Lung (tissue), 12 donors: ENCODE results near the gene ATRNL1. TPM values are rescaled to one million over a fixed set of nuclear protein-coding genes. Genes with fewer than 3 reads are reported as not detected.

Experiments
- ATAC-seq: fragments of 200-7000 bp; cut with Tn5 transposase; one replicate; pipeline ENCODE4 v1.9.1; 2020; ENCODE audit warnings: moderate number of reproducible peaks; ENCODE audit not compliant: insufficient read depth, low FRiP score
- DNase-seq, 3 donors: peaks; one replicate each; pipeline ENCODE4 v3.0.0-alpha.2; 2013 to 2017
- H3K27ac ChIP-seq, 2 donors: one replicate each; pipeline ENCODE4 v1.5.1; 2013; ENCODE audit warnings: mild to moderate bottlenecking in 2 of 2, moderate library complexity in 2 of 2, control low read depth in 1 of 2, inconsistent platforms in 1 of 2, low read depth in 1 of 2, low read length in 1 of 2
- H3K27me3 ChIP-seq, 3 donors: one replicate each; pipeline ENCODE4 v1.5.1; 2013; ENCODE audit warnings: low read length in 2 of 3; ENCODE audit not compliant: control insufficient read depth in 3 of 3, insufficient read depth in 3 of 3
- H3K36me3 ChIP-seq, 4 donors: one replicate each; pipeline ENCODE4 v1.5.1; 2013; ENCODE audit warnings: low read length in 4 of 4, mild to moderate bottlenecking in 1 of 4, moderate library complexity in 1 of 4; ENCODE audit not compliant: control insufficient read depth in 4 of 4, insufficient read depth in 4 of 4
- H3K4me1 ChIP-seq, 5 donors: one replicate each; pipeline ENCODE4 v1.5.1; 2013; ENCODE audit warnings: low read length in 5 of 5, mild to moderate bottlenecking in 2 of 5, moderate library complexity in 1 of 5; ENCODE audit not compliant: control insufficient read depth in 5 of 5, insufficient read depth in 5 of 5
- H3K4me3 ChIP-seq: one replicate; pipeline ENCODE4 v1.5.1; 2013; ENCODE audit warnings: mild to moderate bottlenecking, control low read depth, moderate library complexity
- H3K9ac ChIP-seq, 2 donors: one replicate each; pipeline ENCODE4 v1.5.1; 2013; ENCODE audit warnings: low read length in 2 of 2, control low read depth in 1 of 2; ENCODE audit not compliant: insufficient read depth in 1 of 2
- H3K9me3 ChIP-seq, 4 donors: one replicate each; pipeline ENCODE4 v1.5.1; 2013; ENCODE audit warnings: low read length in 3 of 4, mild to moderate bottlenecking in 1 of 4, moderate library complexity in 1 of 4; ENCODE audit not compliant: control insufficient read depth in 4 of 4, insufficient read depth in 3 of 4
- WGBS, 2 donors: extraction: QIAGEN DNeasy Blood & Tissue Kit; methylation state at CpG; one replicate each; pipeline ENCODE4 v1.1.7; 2013; 5-methylcytosine and 5-hydroxymethylcytosine counted together
- polyA plus RNA-seq, 2 donors: library from polyadenylated mRNA; stranded (reverse); fragments of 200-250 nt; gene quantifications; one replicate each; pipeline ENCODE4 v1.2.1, GENCODE V29; 2013
- total RNA-seq, 2 donors: library from RNA; depleted of rRNA in 1 of 2; stranded (reverse); fragments of >200 nt in 1 of 2; gene quantifications; one replicate each; pipeline ENCODE4 v1.2.1, GENCODE V29; 2014 to 2021
- TF ChIP-seq, protein P1 (sequence below): IDR thresholded peaks from 2 replicates; pipeline ENCODE4 v1.5.1; 2012; ENCODE audit warnings: mild to moderate bottlenecking; ENCODE audit errors: control extremely low read depth, extremely low read depth
- donor health status: control.
- donor health status: control.
- donor health status: Bipolar disorder and iron deficiency.
- donor health status: healthy.
- donor health status: DM: yes; HTN: yes; CAD: no.

ATRNL1 gene
- total and polyA plus RNA-seq, 4 donors: 0.05 to 11.1 (median 0.24) TPM

DNA sequence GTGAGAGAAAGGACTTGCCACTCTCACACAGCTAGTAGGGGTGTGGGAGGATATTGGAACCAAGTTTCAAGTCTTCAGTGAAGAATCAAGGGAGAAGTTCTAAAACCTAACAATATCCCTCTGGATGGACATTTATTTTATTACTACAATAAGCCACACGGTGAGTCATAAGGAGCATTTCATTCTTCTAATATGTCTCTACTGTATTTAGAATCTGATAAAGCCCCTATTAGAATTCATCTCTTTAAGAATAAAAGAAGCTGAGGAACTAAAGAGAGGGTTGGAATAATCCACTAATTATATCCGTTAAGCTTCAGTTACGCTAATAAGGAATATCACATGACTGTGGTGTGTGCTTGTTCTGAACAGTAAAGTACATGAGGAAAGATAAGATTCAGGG is 40.9 kb upstream of the ATRNL1 start:
- WGBS, 2 donors: 92 to 95% methylated on average over 3 of the region's 3 CpGs
- no peak overlapping the region for H3K4me3 ChIP-seq
- TF ChIP-seq, protein P1, sequence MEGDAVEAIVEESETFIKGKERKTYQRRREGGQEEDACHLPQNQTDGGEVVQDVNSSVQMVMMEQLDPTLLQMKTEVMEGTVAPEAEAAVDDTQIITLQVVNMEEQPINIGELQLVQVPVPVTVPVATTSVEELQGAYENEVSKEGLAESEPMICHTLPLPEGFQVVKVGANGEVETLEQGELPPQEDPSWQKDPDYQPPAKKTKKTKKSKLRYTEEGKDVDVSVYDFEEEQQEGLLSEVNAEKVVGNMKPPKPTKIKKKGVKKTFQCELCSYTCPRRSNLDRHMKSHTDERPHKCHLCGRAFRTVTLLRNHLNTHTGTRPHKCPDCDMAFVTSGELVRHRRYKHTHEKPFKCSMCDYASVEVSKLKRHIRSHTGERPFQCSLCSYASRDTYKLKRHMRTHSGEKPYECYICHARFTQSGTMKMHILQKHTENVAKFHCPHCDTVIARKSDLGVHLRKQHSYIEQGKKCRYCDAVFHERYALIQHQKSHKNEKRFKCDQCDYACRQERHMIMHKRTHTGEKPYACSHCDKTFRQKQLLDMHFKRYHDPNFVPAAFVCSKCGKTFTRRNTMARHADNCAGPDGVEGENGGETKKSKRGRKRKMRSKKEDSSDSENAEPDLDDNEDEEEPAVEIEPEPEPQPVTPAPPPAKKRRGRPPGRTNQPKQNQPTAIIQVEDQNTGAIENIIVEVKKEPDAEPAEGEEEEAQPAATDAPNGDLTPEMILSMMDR: no peak
- H3K27me3 ChIP-seq: no peaks in the 10 kb centered on the region
- no peaks in the 10 kb centered on the region for H3K36me3 ChIP-seq
- H3K27ac ChIP-seq: no peak overlapping the region
- no peak for DNase-seq
- no peak for ATAC-seq
- peak overlapping the region in 1 of 2 donors; percentile 13 for H3K9ac ChIP-seq
- H3K4me1 ChIP-seq: peaks cover 0 to 3% (median 0%) of the 10 kb centered on the region in 5 donors
- H3K9me3 ChIP-seq: peaks cover 0 to 2% (median 0%) of the 10 kb centered on the region in 4 donors

DNA sequence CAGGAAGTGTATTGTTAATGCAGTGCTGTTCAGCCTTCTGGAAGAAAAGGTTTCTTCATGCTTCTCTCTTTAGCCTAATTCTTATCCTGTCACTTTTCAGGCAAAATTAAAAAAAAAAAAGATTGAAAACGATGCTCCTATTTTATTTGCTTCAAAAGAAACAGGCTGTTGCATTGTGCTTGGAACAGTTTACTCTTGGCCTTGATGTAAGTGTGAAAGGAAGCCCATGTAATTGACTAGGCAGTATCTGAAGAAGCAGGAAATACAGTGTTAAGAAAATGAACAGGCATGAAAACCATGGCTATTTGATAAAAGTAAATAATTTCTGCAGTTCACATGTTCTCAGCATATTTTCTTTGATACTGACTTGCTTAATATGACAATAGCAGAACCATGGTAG is 40.4 kb upstream of the ATRNL1 start:
- Histone ChIP-seq H3K4me3 (no peak overlapping the region), H3K4me1 (peaks cover 0 to 3% (median 0%) of the 10 kb centered on the region in 5 donors), H3K9me3 (peaks cover 0 to 2% (median 0%) of the 10 kb centered on the region in 4 donors), H3K27ac (no peak overlapping the region), H3K9ac (peak overlapping the region in 1 of 2 donors; percentile 13), H3K36me3 (no peaks in the 10 kb centered on the region), H3K27me3 (no peaks in the 10 kb centered on the region)
- ATAC-seq (no peak), DNase-seq (peak in 1 of 3 donors; percentile 28)
- TF ChIP-seq, protein P1: no peak
- 29 to 54% methylated on average over 1 of the region's 1 CpG for WGBS, 2 donors

DNA sequence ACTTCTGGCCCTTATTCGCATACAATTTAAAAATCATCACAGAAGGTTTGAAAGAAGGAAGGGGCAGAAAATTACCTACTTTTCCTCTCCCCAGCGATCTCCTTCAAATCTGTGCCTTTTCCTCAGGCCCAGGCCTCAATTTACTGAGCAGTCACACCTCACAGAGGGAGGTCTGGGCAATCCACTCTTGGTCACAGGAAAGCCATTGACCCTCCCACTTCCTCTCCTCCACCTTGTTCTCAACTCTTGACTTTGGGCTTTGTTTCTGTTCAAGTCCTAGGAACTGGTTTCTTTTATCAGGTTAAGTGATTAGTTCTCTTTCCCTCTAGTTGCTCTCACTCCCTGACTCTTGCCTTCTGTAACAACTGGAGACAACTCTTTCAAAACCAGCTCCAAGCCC is 37.0 kb upstream of the ATRNL1 start:
- H3K9ac ChIP-seq: no peak overlapping the region
- no peaks in the 10 kb centered on the region for H3K36me3 ChIP-seq
- no peaks in the 10 kb centered on the region for H3K27me3 ChIP-seq
- H3K9me3 ChIP-seq: no peaks in the 10 kb centered on the region
- no peak overlapping the region for H3K4me3 ChIP-seq
- peaks cover 0 to 5% (median 0%) of the 10 kb centered on the region in 5 donors for H3K4me1 ChIP-seq
- no peak for DNase-seq
- H3K27ac ChIP-seq: no peak overlapping the region
- TF ChIP-seq, protein P1: no peak
- WGBS, 2 donors: 85 to 91% methylated on average over 2 of the region's 2 CpGs
- no peak for ATAC-seq

DNA sequence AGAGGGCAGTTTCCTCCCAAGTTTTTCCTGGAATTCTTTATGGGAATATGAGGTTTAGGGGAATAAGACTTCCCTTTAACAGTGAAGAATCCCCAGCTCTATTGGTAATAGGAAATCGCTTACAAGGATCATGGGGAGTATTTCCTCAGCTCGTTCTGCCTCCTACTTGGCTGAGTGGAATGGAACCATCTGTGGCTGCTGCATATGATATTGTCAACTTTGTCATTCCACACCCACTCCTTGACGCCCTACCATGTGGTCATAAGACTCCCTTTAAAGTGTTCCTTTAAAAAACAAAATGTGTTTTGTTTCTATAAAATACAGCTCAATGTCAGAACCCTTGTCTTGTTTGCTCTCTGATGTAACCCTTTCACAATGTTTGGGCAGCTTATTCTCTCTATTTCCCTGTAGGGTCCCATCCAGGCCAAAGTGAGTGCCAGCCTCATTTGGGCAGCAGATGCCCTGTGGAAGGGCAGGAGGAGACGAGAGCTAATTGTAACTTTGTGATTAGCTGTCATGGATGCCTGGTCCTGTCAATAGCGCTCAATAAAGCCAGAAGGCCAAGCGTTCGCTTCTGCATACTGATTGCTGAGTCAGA is 33.8 kb upstream of the ATRNL1 start:
- H3K4me3 ChIP-seq: no peak overlapping the region
- H3K36me3 ChIP-seq: no peaks in the 10 kb centered on the region
- peaks cover 0 to 8% (median 0%) of the 10 kb centered on the region in 5 donors for H3K4me1 ChIP-seq
- 73 to 78% methylated on average over 7 of the region's 7 CpGs for WGBS, 2 donors
- no peak overlapping the region for H3K27ac ChIP-seq
- ATAC-seq (no peak), DNase-seq (peak in 2 of 3 donors; percentile 40 to 44)
- H3K9ac ChIP-seq: no peak overlapping the region
- no peaks in the 10 kb centered on the region for H3K27me3 ChIP-seq
- TF ChIP-seq, protein P1: no peak
- H3K9me3 ChIP-seq: no peaks in the 10 kb centered on the region
